GM23338 (cell line): ENCODE results near the gene FBXO41. TPM values are rescaled to one million over a fixed set of nuclear protein-coding genes. Genes with fewer than 3 reads are reported as not detected.

ENCODE experiments used
- CREB1 ChIP-seq: fragments of 250-450 bp; sonication (Bioruptor Pico); IDR thresholded peaks from 2 replicates; pipeline ENCODE4 v1.5.0; 2020; ENCODE audit warnings: low read depth, mild to moderate bottlenecking, moderate library complexity
- ETS1 ChIP-seq: IDR thresholded peaks from 2 replicates; pipeline ENCODE4 v1.6.1; 2016; ENCODE audit warnings: antibody characterized with exemption
- EZH2phosphoT487 ChIP-seq: fragments of 200-600 bp; sonication (generic); IDR thresholded peaks from one replicate; pipeline ENCODE4 v1.8.1; 2018; ENCODE audit warnings: antibody characterized with exemption; ENCODE audit not compliant: unreplicated experiment
- JUNB ChIP-seq: IDR thresholded peaks from one replicate; pipeline ENCODE4 v1.6.1; 2016; ENCODE audit warnings: antibody characterized with exemption; ENCODE audit not compliant: unreplicated experiment
- NANOG ChIP-seq: IDR thresholded peaks from 2 replicates; pipeline ENCODE4 v1.6.1; 2016; ENCODE audit warnings: antibody characterized with exemption, borderline replicate concordance
- POLR2AphosphoS5 ChIP-seq: IDR thresholded peaks from 2 replicates; pipeline ENCODE4 v1.6.1; 2016; ENCODE audit warnings: antibody characterized with exemption, low read depth
- ZNF331 ChIP-seq: fragments of 250-450 bp; sonication (Bioruptor Pico); IDR thresholded peaks from 2 replicates; pipeline ENCODE4 v1.5.0; 2020; ENCODE audit warnings: low read depth, mild to moderate bottlenecking, moderate library complexity
- polyA plus RNA-seq: library from polyadenylated mRNA; unstranded; fragments of >200 nt; fragmentation: Nextera tagmentation; extraction: Ambion mirVana; gene quantifications from 2 replicates; pipeline ENCODE4 v1.2.1, GENCODE V29; 2016
- total RNA-seq: library from RNA; depleted of rRNA; stranded (reverse); fragments of >200 nt; shearing (Covaris generic); gene quantifications from 2 replicates; pipeline ENCODE4 v1.2.3, GENCODE V29; 2014
- TF ChIP-seq, protein P1 (sequence below): fragments of 250-450 bp; sonication (Bioruptor Pico); IDR thresholded peaks from 2 replicates; pipeline ENCODE4 v1.5.0; 2020; ENCODE audit warnings: mild to moderate bottlenecking, moderate library complexity
- TF ChIP-seq, protein P2 (sequence below): IDR thresholded peaks from one replicate; pipeline ENCODE4 v1.6.1; 2018; ENCODE audit warnings: antibody characterized with exemption; ENCODE audit not compliant: unreplicated experiment
- TF ChIP-seq, protein P3 (sequence below), 2 experiments: fragments of 200-600 bp in 1 of 2; sonication (generic) in 1 of 2; conservative IDR thresholded peaks; 2 replicates each; pipeline versions ENCODE4 v1.5.1 to v1.6.1; 2016 to 2017; ENCODE audit warnings: antibody characterized with exemption in 2 of 2, low read depth in 2 of 2, mild to moderate bottlenecking in 2 of 2, moderate library complexity in 1 of 2

The FBXO41 gene
- total and polyA plus RNA-seq, 2 experiments from 2014 or later = 3.5 to 13.8 TPM

GRCh38 chr2:73249636-73250035 lies 34.6 kb downstream of the FBXO41 start (continued):
- TF ChIP-seq, protein P1, sequence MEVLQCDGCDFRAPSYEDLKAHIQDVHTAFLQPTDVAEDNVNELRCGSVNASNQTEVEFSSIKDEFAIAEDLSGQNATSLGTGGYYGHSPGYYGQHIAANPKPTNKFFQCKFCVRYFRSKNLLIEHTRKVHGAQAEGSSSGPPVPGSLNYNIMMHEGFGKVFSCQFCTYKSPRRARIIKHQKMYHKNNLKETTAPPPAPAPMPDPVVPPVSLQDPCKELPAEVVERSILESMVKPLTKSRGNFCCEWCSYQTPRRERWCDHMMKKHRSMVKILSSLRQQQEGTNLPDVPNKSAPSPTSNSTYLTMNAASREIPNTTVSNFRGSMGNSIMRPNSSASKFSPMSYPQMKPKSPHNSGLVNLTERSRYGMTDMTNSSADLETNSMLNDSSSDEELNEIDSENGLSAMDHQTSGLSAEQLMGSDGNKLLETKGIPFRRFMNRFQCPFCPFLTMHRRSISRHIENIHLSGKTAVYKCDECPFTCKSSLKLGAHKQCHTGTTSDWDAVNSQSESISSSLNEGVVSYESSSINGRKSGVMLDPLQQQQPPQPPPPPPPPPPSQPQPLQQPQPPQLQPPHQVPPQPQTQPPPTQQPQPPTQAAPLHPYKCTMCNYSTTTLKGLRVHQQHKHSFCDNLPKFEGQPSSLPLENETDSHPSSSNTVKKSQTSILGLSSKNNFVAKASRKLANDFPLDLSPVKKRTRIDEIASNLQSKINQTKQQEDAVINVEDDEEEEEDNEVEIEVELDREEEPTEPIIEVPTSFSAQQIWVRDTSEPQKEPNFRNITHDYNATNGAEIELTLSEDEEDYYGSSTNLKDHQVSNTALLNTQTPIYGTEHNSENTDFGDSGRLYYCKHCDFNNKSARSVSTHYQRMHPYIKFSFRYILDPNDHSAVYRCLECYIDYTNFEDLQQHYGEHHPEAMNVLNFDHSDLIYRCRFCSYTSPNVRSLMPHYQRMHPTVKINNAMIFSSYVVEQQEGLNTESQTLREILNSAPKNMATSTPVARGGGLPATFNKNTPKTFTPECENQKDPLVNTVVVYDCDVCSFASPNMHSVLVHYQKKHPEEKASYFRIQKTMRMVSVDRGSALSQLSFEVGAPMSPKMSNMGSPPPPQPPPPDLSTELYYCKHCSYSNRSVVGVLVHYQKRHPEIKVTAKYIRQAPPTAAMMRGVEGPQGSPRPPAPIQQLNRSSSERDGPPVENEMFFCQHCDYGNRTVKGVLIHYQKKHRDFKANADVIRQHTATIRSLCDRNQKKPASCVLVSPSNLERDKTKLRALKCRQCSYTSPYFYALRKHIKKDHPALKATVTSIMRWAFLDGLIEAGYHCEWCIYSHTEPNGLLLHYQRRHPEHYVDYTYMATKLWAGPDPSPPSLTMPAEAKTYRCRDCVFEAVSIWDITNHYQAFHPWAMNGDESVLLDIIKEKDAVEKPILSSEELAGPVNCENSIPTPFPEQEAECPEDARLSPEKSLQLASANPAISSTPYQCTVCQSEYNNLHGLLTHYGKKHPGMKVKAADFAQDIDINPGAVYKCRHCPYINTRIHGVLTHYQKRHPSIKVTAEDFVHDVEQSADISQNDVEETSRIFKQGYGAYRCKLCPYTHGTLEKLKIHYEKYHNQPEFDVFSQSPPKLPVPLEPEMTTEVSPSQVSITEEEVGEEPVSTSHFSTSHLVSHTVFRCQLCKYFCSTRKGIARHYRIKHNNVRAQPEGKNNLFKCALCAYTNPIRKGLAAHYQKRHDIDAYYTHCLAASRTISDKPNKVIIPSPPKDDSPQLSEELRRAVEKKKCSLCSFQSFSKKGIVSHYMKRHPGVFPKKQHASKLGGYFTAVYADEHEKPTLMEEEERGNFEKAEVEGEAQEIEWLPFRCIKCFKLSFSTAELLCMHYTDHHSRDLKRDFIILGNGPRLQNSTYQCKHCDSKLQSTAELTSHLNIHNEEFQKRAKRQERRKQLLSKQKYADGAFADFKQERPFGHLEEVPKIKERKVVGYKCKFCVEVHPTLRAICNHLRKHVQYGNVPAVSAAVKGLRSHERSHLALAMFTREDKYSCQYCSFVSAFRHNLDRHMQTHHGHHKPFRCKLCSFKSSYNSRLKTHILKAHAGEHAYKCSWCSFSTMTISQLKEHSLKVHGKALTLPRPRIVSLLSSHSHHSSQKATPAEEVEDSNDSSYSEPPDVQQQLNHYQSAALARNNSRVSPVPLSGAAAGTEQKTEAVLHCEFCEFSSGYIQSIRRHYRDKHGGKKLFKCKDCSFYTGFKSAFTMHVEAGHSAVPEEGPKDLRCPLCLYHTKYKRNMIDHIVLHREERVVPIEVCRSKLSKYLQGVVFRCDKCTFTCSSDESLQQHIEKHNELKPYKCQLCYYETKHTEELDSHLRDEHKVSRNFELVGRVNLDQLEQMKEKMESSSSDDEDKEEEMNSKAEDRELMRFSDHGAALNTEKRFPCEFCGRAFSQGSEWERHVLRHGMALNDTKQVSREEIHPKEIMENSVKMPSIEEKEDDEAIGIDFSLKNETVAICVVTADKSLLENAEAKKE (CRISPR knock-in tag) = no peak
- TF ChIP-seq ETS1 (no peak), CREB1 (no peak), POLR2AphosphoS5 (no peak), NANOG (no peak), ZNF331 (CRISPR knock-in tag) (no peak), EZH2phosphoT487 (no peak), JUNB (no peak)
- TF ChIP-seq, protein P2, sequence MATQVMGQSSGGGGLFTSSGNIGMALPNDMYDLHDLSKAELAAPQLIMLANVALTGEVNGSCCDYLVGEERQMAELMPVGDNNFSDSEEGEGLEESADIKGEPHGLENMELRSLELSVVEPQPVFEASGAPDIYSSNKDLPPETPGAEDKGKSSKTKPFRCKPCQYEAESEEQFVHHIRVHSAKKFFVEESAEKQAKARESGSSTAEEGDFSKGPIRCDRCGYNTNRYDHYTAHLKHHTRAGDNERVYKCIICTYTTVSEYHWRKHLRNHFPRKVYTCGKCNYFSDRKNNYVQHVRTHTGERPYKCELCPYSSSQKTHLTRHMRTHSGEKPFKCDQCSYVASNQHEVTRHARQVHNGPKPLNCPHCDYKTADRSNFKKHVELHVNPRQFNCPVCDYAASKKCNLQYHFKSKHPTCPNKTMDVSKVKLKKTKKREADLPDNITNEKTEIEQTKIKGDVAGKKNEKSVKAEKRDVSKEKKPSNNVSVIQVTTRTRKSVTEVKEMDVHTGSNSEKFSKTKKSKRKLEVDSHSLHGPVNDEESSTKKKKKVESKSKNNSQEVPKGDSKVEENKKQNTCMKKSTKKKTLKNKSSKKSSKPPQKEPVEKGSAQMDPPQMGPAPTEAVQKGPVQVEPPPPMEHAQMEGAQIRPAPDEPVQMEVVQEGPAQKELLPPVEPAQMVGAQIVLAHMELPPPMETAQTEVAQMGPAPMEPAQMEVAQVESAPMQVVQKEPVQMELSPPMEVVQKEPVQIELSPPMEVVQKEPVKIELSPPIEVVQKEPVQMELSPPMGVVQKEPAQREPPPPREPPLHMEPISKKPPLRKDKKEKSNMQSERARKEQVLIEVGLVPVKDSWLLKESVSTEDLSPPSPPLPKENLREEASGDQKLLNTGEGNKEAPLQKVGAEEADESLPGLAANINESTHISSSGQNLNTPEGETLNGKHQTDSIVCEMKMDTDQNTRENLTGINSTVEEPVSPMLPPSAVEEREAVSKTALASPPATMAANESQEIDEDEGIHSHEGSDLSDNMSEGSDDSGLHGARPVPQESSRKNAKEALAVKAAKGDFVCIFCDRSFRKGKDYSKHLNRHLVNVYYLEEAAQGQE = no peak
- TF ChIP-seq, protein P3, sequence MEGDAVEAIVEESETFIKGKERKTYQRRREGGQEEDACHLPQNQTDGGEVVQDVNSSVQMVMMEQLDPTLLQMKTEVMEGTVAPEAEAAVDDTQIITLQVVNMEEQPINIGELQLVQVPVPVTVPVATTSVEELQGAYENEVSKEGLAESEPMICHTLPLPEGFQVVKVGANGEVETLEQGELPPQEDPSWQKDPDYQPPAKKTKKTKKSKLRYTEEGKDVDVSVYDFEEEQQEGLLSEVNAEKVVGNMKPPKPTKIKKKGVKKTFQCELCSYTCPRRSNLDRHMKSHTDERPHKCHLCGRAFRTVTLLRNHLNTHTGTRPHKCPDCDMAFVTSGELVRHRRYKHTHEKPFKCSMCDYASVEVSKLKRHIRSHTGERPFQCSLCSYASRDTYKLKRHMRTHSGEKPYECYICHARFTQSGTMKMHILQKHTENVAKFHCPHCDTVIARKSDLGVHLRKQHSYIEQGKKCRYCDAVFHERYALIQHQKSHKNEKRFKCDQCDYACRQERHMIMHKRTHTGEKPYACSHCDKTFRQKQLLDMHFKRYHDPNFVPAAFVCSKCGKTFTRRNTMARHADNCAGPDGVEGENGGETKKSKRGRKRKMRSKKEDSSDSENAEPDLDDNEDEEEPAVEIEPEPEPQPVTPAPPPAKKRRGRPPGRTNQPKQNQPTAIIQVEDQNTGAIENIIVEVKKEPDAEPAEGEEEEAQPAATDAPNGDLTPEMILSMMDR (conservative IDR thresholded peaks at IDR 0.05; ENCODE audit: low read depth in 2 of 2) = no peak
